H1 (cell line): ENCODE measurements around the gene PARD3. TPM values are rescaled to one million over a fixed set of nuclear protein-coding genes. Genes with fewer than 3 reads are reported as not detected.

ENCODE experiments used
- CHD1 ChIP-seq: IDR thresholded peaks from 2 replicates; pipeline ENCODE4 v1.6.1; 2012; ENCODE audit warnings: low read depth, low read length, improper control_type of control experiment
- HDAC2 ChIP-seq, 2 experiments: fragments of 300-600 bp in 1 of 2; sonication (generic) in 1 of 2; IDR thresholded peaks; 2 replicates each; pipeline ENCODE4 v1.6.1; 2011 to 2012; ENCODE audit warnings: low read depth in 2 of 2, low read length in 2 of 2, mild to moderate bottlenecking in 2 of 2, moderate library complexity in 2 of 2, borderline replicate concordance in 1 of 2, inconsistent platforms in 1 of 2
- KDM5A ChIP-seq: fragments of 200-600 bp; IDR thresholded peaks from 2 replicates; pipeline ENCODE4 v1.7.1; 2012; ENCODE audit warnings: mild to moderate bottlenecking, low read length, inconsistent platforms, mixed read lengths
- TBP ChIP-seq: IDR thresholded peaks from 2 replicates; pipeline ENCODE4 v1.6.1; 2011; ENCODE audit warnings: low read depth, low read length, improper control_type of control experiment
- YY1 ChIP-seq: IDR thresholded peaks from 2 replicates; pipeline ENCODE4 v1.6.1; 2011; ENCODE audit warnings: low read depth, mild to moderate bottlenecking, low read length
- polyA plus RNA-seq, 7 experiments: library from polyadenylated mRNA; depleted of rRNA in 3 of 7; stranded (reverse) in 5 of 7; unstranded in 2 of 7; fragments of >200 nt in 5 of 7; fragments of 200-250 nt in 2 of 7; gene quantifications; 1 replicate in 5 of 7; 2 replicates in 1 of 7; 4 replicates in 1 of 7; pipeline versions ENCODE4 v1.2.1 to v1.2.3, GENCODE V29; 2011 to 2013; ENCODE audit warnings: missing spikeins in 2 of 7, mixed read lengths in 2 of 7
- total RNA-seq: library from RNA; stranded (reverse); fragmentation: NEBNext Ultra II Directional; extraction: Animal tissue kit (Norgen Biotek cat#: 25700); gene quantifications from 2 replicates; pipeline ENCODE4 v1.2.1, GENCODE V29; 2021

The PARD3 gene
- total and polyA plus RNA-seq, 2 of the 8 experiments (the other 6 are each of a cell fraction or from before 2014, with no cell fraction given) = 19.7 to 49.1 TPM

DNA sequence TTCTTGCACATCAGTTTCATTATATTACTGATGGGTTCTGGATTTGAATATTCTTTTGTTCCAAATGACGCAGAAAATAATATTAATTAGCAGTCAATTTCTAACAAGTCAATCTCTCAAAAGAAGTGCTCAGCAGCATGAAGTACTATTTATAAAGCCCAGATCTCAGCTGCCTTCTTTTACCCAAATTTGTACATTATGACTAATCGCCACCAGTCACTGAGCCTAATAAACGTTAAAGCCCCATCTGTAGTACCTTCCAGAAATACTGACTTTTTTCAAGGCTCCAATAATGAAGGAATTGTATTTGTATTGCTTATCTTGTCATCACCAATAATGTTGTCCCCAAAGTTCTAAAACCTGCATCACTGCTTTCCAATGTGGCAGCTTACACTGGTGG, 540.2 kb downstream of the PARD3 start (continued):
- TF ChIP-seq TBP (no peak), KDM5A (no peak), YY1 (no peak), CHD1 (no peak), HDAC2 (IDR thresholded peaks at IDR 0.05; ENCODE audit: borderline replicate concordance in 1 of 2, low read depth in 2 of 2, low read length in 2 of 2) (no peak)
